ENCODE data around the gene LAMA5. TPM values are rescaled to one million over a fixed set of nuclear protein-coding genes. Genes with fewer than 3 reads are reported as not detected.
"Not testable (repeated sequence)": the region's sequence is repeated elsewhere in the genome, so short reads cannot be mapped to it uniquely, and the experiment has no call there.

Gene LAMA5
- total RNA-seq, 1 experiment from 2014 or later: 1,050 TPM

- CTCF ChIA-PET: interaction anchor here (0.9 to 3.2 kb wide), 6 partner anchors 8 to 72 kb away, joined by 4 to 21 read pairs (median 6); partner anchors contain the start of gene ADRM1
- Mint-ChIP-seq H3K4me1 (ENCODE audit: low read depth, unreplicated experiment) (peaks cover 20% of the 10 kb centered on the region), H3K9me3 (ENCODE audit: unreplicated experiment) (no peaks in the 10 kb centered on the region), H3K27me3 (ENCODE audit: insufficient read depth, unreplicated experiment) (no peaks in the 10 kb centered on the region), H3K27ac (ENCODE audit: unreplicated experiment) (peak overlapping the region; percentile 43), H3K4me3 (ENCODE audit: unreplicated experiment) (no peak overlapping the region), H3K36me3 (ENCODE audit: insufficient read depth, unreplicated experiment) (peaks cover 20% of the 10 kb centered on the region)
- intact Hi-C loops (cut with micrococcal nuclease; ENCODE audit: unreplicated experiment): no loop called here
- BruUV-seq (replicated peaks): no TSS peak
- POLR2A ChIA-PET: interaction anchor here (0.6 to 2.2 kb wide), 3 partner anchors 9 to 13 kb away, joined by 3 to 9 read pairs (median 8); partner anchors contain the start of gene RPS21
- Histone ChIP-seq H3K27me3 (replicated peaks; ENCODE audit: control insufficient read depth, insufficient read depth, low read length) (no peaks in the 10 kb centered on the region), H3K4me3 (ENCODE audit: low read depth, low read length) (no peak overlapping the region), H3K4me1 (peaks cover 59% of the 10 kb centered on the region), H3K9me3 (no peaks in the 10 kb centered on the region), H3K36me3 (ENCODE audit: control insufficient read depth, insufficient read depth, low read length) (no peaks in the 10 kb centered on the region)
- TF ChIP-seq CTCF (IDR thresholded peaks at IDR 0.05; ENCODE audit: insufficient read depth in 1 of 2, low read depth in 1 of 2, low read length in 1 of 2, severe bottlenecking in 1 of 2, unreplicated experiment in 1 of 2): no peak
- DNase-seq: no peak
Observed at GRCh38 chr20:62374331-62375152, 7.4 kb upstream of the LAMA5 start.

- H3K4me3 ChIP-seq (ENCODE audit: low read depth, low read length); H3K27me3 Mint-ChIP-seq (ENCODE audit: insufficient read depth, unreplicated experiment); H3K27me3 ChIP-seq (replicated peaks; ENCODE audit: control insufficient read depth, insufficient read depth, low read length); H3K9me3 Mint-ChIP-seq (ENCODE audit: unreplicated experiment); intact Hi-C loops (cut with micrococcal nuclease; ENCODE audit: unreplicated experiment); H3K36me3 ChIP-seq (ENCODE audit: control insufficient read depth, insufficient read depth, low read length); BruUV-seq (replicated peaks); H3K4me3 Mint-ChIP-seq (ENCODE audit: unreplicated experiment); H3K9me3 ChIP-seq; DNase-seq: not testable (repeated sequence)
- Mint-ChIP-seq H3K27ac (ENCODE audit: unreplicated experiment) (peak overlapping the region; percentile 43), H3K36me3 (ENCODE audit: insufficient read depth, unreplicated experiment) (peaks cover 19% of the 10 kb centered on the region), H3K4me1 (ENCODE audit: low read depth, unreplicated experiment) (peaks cover 28% of the 10 kb centered on the region)
- POLR2A ChIA-PET: interaction anchor here (2.2 kb wide), 1 partner anchor 13 kb away, joined by 8 read pairs; the partner anchor contains the start of gene RPS21
- CTCF ChIA-PET: interaction anchor here (0.9 to 3.2 kb wide), 5 partner anchors 8 to 71 kb away, joined by 4 to 21 read pairs (median 4); partner anchors contain the start of gene ADRM1
- peaks cover 68% of the 10 kb centered on the region for H3K4me1 ChIP-seq
Observed at GRCh38 chr20:62373631-62374179, 6.6 kb upstream of the LAMA5 start.

- Mint-ChIP-seq H3K36me3 (ENCODE audit: insufficient read depth, unreplicated experiment) (peaks cover 27% of the 10 kb centered on the region), H3K4me1 (ENCODE audit: low read depth, unreplicated experiment) (peaks cover 34% of the 10 kb centered on the region), H3K9me3 (ENCODE audit: unreplicated experiment) (no peaks in the 10 kb centered on the region), H3K4me3 (ENCODE audit: unreplicated experiment) (no peak overlapping the region), H3K27me3 (ENCODE audit: insufficient read depth, unreplicated experiment) (no peaks in the 10 kb centered on the region), H3K27ac (ENCODE audit: unreplicated experiment) (peak overlapping the region; percentile 6)
- no peaks in the 10 kb centered on the region for H3K27me3 ChIP-seq (replicated peaks; ENCODE audit: control insufficient read depth, insufficient read depth, low read length)
- no peaks in the 10 kb centered on the region for H3K9me3 ChIP-seq
- CTCF ChIA-PET: interaction anchor here (1.1 kb wide), 1 partner anchor 10 kb away, joined by 5 read pairs; no protein-coding TSS in a partner anchor
- intact Hi-C loops (cut with micrococcal nuclease; ENCODE audit: unreplicated experiment): no loop called here
- no peaks in the 10 kb centered on the region for H3K36me3 ChIP-seq (ENCODE audit: control insufficient read depth, insufficient read depth, low read length)
- no TSS peak for BruUV-seq (replicated peaks)
- H3K4me3 ChIP-seq (ENCODE audit: low read depth, low read length): no peak overlapping the region
- no peak for DNase-seq
- H3K4me1 ChIP-seq: peaks cover 68% of the 10 kb centered on the region
- POLR2A ChIA-PET: interaction anchor here (1.0 kb wide), 1 partner anchor 10 kb away, joined by 3 read pairs; no protein-coding TSS in a partner anchor
- TF ChIP-seq CTCF (IDR thresholded peaks at IDR 0.05; ENCODE audit: insufficient read depth in 1 of 2, low read depth in 1 of 2, low read length in 1 of 2, severe bottlenecking in 1 of 2, unreplicated experiment in 1 of 2): no peak
Observed at GRCh38 chr20:62372042-62372993, 5.2 kb upstream of the LAMA5 start.

All from Caco-2 (cell line).